Embryonic facial prominence (tissue), 1 donor: ENCODE data around the gene RPP40.

Experiments
- DNase-seq: peaks from one replicate; pipeline ENCODE4 v3.0.0-alpha.2; 2016; ENCODE audit errors: extremely low spot score

The RPP40 gene

GRCh38 chr6:4969609-4970285 lies 34.1 kb downstream of the RPP40 start:
- no peak for DNase-seq

GRCh38 chr6:4967301-4968030 lies 36.4 kb downstream of the RPP40 start:
- DNase-seq: no peak

- no peak for DNase-seq
These were observed 38.1 kb downstream of the RPP40 start for GRCh38 chr6:4965562-4966389.

GRCh38 chr6:4964675-4965561 lies 38.9 kb downstream of the RPP40 start:
- no peak for DNase-seq

GRCh38 chr6:4962905-4963304 lies 40.9 kb downstream of the RPP40 start:
- DNase-seq: no peak

GRCh38 chr6:4961322-4962168 lies 42.3 kb downstream of the RPP40 start:
- no peak for DNase-seq

- no peak for DNase-seq
These were observed 45.2 kb downstream of the RPP40 start for GRCh38 chr6:4958624-4959023.

GRCh38 chr6:4957521-4958231 lies 46.2 kb downstream of the RPP40 start:
- DNase-seq: no peak

- no peak for DNase-seq
These were observed 47.2 kb downstream of the RPP40 start for GRCh38 chr6:4956625-4957024.

- DNase-seq: no peak
These were observed 50.4 kb downstream of the RPP40 start for GRCh38 chr6:4953440-4953839.

- DNase-seq: no peak
These were observed 52.9 kb downstream of the RPP40 start for GRCh38 chr6:4950836-4951533.

- no peak for DNase-seq
These were observed 53.8 kb downstream of the RPP40 start for GRCh38 chr6:4950076-4950475.

GRCh38 chr6:4948781-4949450 lies 54.9 kb downstream of the RPP40 start:
- no peak for DNase-seq

- no peak for DNase-seq
These were observed 56.1 kb downstream of the RPP40 start for GRCh38 chr6:4947716-4948115.

GRCh38 chr6:4946521-4946920 lies 57.3 kb downstream of the RPP40 start:
- no peak for DNase-seq
